HepG2 (cell line): Measurements from ENCODE around the gene CYP2A6. TPM values are rescaled to one million over a fixed set of nuclear protein-coding genes. Genes with fewer than 3 reads are reported as not detected.

ENCODE experiments used
- ATAC-seq: fragments of 200-7000 bp; cut with Tn5 transposase; 3 replicates; pipeline ENCODE4 v1.9.1; 2020; ENCODE audit warnings: mild to moderate bottlenecking, moderate library complexity
- BruUV-seq: library from RNA; stranded (reverse); fragments of 400-500 nt; replicated peaks from 2 replicates; lab custom pipeline; 2021; lab: Mats Ljungman, UMichigan
- CTCF ChIA-PET: fragments of 300-600 bp; formaldehyde crosslinking; extraction: SDS; loops from one replicate; lab custom pipeline; 2021; ENCODE audit warnings: low total read pairs, inconsistent platforms, low intra/inter-chr PET ratio; lab: Yijun Ruan, JAX
- POLR2A ChIA-PET: fragments of 350-600 bp; sonication (Branson Sonifier 250); formaldehyde crosslinking; loops from one replicate; lab custom pipeline; 2020; ENCODE audit warnings: antibody characterized with exemption, inconsistent platforms; lab: Yijun Ruan, JAX
- DNase-seq: peaks from one replicate; pipeline ENCODE4 v3.0.0-alpha.2; 2015; ENCODE audit warnings: low spot score
- FAIRE-seq: peaks from 3 replicates; lab custom pipeline; 2011; peaks lifted over from hg19 to GRCh38; lab: Jason Lieb, UNC
- H2AFZ ChIP-seq: one replicate; pipeline ENCODE4 v1.6.1; 2011; ENCODE audit warnings: low read length, inconsistent platforms
- H3K27ac ChIP-seq: fragments of 300-600 bp; 3 replicates; pipeline ENCODE4 v1.8.0; 2011; ENCODE audit warnings: mixed run types, mild to moderate bottlenecking, mixed read lengths, low read length, inconsistent platforms; ENCODE audit not compliant: insufficient read depth; ENCODE audit errors: extremely low read length
- H3K27me3 ChIP-seq, 2 experiments: fragments of 200-600 bp in 1 of 2; 2 replicates in 1 of 2; 3 replicates in 1 of 2; pipeline versions ENCODE4 v1.6.0 to v1.8.0; 2011; ENCODE audit warnings: low read length in 2 of 2, mild to moderate bottlenecking in 2 of 2, moderate library complexity in 2 of 2, inconsistent platforms in 1 of 2; ENCODE audit not compliant: insufficient read depth in 2 of 2, control insufficient read depth in 1 of 2
- H3K36me3 ChIP-seq, 2 experiments: fragments of 200-600 bp in 1 of 2; replicated peaks in 1 of 2; 2 replicates in 1 of 2; 3 replicates in 1 of 2; pipeline versions ENCODE4 v1.5.1 to v1.8.0; 2011; ENCODE audit warnings: low read length in 2 of 2, inconsistent platforms in 1 of 2; ENCODE audit not compliant: insufficient read depth in 2 of 2, control insufficient read depth in 1 of 2
- H3K4me1 ChIP-seq: 2 replicates; pipeline ENCODE4 v1.5.1; 2012; ENCODE audit warnings: low read length, inconsistent platforms; ENCODE audit not compliant: insufficient read depth
- H3K4me2 ChIP-seq: 2 replicates; pipeline ENCODE4 v1.6.0; 2011; ENCODE audit warnings: low read depth, low read length, inconsistent platforms
- H3K4me3 ChIP-seq, 3 experiments: fragments of 200-600 bp in 1 of 3; sonication (generic), shearing (Covaris generic) in 1 of 3; replicated peaks in 1 of 3; 2 replicates each; pipeline ENCODE4 v1.5.1; 2011 to 2016; ENCODE audit warnings: low read length in 3 of 3, inconsistent platforms in 2 of 3, low read depth in 2 of 3, mild to moderate bottlenecking in 2 of 3, control low read depth in 1 of 3, mixed read lengths in 1 of 3; ENCODE audit not compliant: insufficient read depth in 1 of 3
- H3K79me2 ChIP-seq: one replicate; pipeline ENCODE4 v1.6.1; 2011; ENCODE audit warnings: low read length, inconsistent platforms; ENCODE audit not compliant: insufficient read depth
- H3K9ac ChIP-seq: 2 replicates; pipeline ENCODE4 v1.6.0; 2011; ENCODE audit warnings: mild to moderate bottlenecking, low read depth, low read length, inconsistent platforms; ENCODE audit not compliant: insufficient read depth
- H3K9me3 ChIP-seq: 2 replicates; pipeline ENCODE4 v1.5.1; 2012; ENCODE audit warnings: mild to moderate bottlenecking, low read length
- H4K20me1 ChIP-seq: 2 replicates; pipeline ENCODE4 v1.6.0; 2011; ENCODE audit warnings: inconsistent platforms, mild to moderate bottlenecking, low read length, moderate library complexity; ENCODE audit not compliant: insufficient read depth
- FLYWCH1 ChIP-seq: sonication (generic); formaldehyde crosslinking; IDR thresholded peaks from 2 replicates; pipeline ENCODE4 v1.8.1; 2023; ENCODE audit warnings: mild to moderate bottlenecking, missing genetic modification reagents
- MAZ ChIP-seq, 2 experiments: sonication (generic) in 1 of 2; formaldehyde crosslinking in 1 of 2; IDR thresholded peaks; 2 replicates each; pipeline versions ENCODE4 v1.5.0 to v1.6.1; 2012 to 2020; ENCODE audit warnings: low read depth in 2 of 2, mild to moderate bottlenecking in 2 of 2, borderline replicate concordance in 1 of 2, improper control_type of control experiment in 1 of 2, low read length in 1 of 2, missing genetic modification reagents in 1 of 2, moderate library complexity in 1 of 2
- ZBTB1 ChIP-seq: sonication (generic); formaldehyde crosslinking; IDR thresholded peaks from 2 replicates; pipeline ENCODE4 v1.4.0; 2020; ENCODE audit warnings: missing genetic modification reagents, borderline replicate concordance
- ZNF746 ChIP-seq: sonication (generic); formaldehyde crosslinking; IDR thresholded peaks from 2 replicates; pipeline ENCODE4 v1.8.0; 2022; ENCODE audit warnings: mild to moderate bottlenecking, missing genetic modification reagents
- WGBS: methylation state at CpG from one replicate; pipeline ENCODE4 v1.1.6; 2017; ENCODE audit warnings: low lambda C conversion rate; 5-methylcytosine and 5-hydroxymethylcytosine counted together
- in situ Hi-C: cut with HindIII; loops from 2 replicates; pipeline ENCODE4 v1.10.0; 2017; ENCODE audit warnings: low pct_unique_long_range_greater_than_20kb; ENCODE audit not compliant: extremely low pct_ligation_motif_present
- intact Hi-C: fragments of 100-400 bp; cut with micrococcal nuclease; formaldehyde crosslinking; loops from one replicate; pipeline ENCODE4 v1.10.0; 2022; ENCODE audit not compliant: unreplicated experiment
- polyA plus RNA-seq, 8 experiments: library from polyadenylated mRNA; depleted of rRNA in 3 of 8; stranded (reverse) in 7 of 8; unstranded in 1 of 8; fragments of >200 nt; fragmentation: Illumina TruSeq in 4 of 8; extraction: Trizol in 4 of 8; gene quantifications; 2 replicates each; pipeline versions ENCODE4 v1.2.1 to v1.2.3, GENCODE V29; 2011 to 2016; ENCODE audit warnings: low read depth in 4 of 8, missing spikeins in 1 of 8, mixed read lengths in 1 of 8; ENCODE audit not compliant: insufficient read depth in 1 of 8
- total RNA-seq, 5 experiments: library from RNA; depleted of rRNA; stranded (reverse); fragments of >200 nt; fragmentation: Illumina TruSeq; extraction: Trizol; gene quantifications; 2 replicates each; pipeline ENCODE4 v1.2.3, GENCODE V29; 2016; ENCODE audit warnings: low read depth in 1 of 5
- TF ChIP-seq, protein P1 (sequence below), 2 experiments: sonication (generic) in 1 of 2; formaldehyde crosslinking in 1 of 2; IDR thresholded peaks; 2 replicates each; pipeline versions ENCODE4 v1.4.0 to v1.6.1; 2016 to 2020; ENCODE audit warnings: borderline replicate concordance in 1 of 2, low read depth in 1 of 2, mild to moderate bottlenecking in 1 of 2, missing genetic modification reagents in 1 of 2
- TF ChIP-seq, protein P2 (sequence below): sonication (generic); formaldehyde crosslinking; IDR thresholded peaks from 2 replicates; pipeline ENCODE4 v1.4.0; 2020; ENCODE audit warnings: missing genetic modification reagents, borderline replicate concordance
- TF ChIP-seq, protein P3 (sequence below): sonication (generic); formaldehyde crosslinking; IDR thresholded peaks from 2 replicates; pipeline ENCODE4 v1.5.1; 2020; ENCODE audit warnings: missing genetic modification reagents, mild to moderate bottlenecking, borderline replicate concordance

CYP2A6 gene
- total and polyA plus RNA-seq, 2 of the 13 experiments (the other 11 are each of a cell fraction or from before 2014, with no cell fraction given), result not detected

GRCh38 chr19:40893112-40893511, 42.9 kb upstream of the CYP2A6 start (continued):
- TF ChIP-seq, protein P1, sequence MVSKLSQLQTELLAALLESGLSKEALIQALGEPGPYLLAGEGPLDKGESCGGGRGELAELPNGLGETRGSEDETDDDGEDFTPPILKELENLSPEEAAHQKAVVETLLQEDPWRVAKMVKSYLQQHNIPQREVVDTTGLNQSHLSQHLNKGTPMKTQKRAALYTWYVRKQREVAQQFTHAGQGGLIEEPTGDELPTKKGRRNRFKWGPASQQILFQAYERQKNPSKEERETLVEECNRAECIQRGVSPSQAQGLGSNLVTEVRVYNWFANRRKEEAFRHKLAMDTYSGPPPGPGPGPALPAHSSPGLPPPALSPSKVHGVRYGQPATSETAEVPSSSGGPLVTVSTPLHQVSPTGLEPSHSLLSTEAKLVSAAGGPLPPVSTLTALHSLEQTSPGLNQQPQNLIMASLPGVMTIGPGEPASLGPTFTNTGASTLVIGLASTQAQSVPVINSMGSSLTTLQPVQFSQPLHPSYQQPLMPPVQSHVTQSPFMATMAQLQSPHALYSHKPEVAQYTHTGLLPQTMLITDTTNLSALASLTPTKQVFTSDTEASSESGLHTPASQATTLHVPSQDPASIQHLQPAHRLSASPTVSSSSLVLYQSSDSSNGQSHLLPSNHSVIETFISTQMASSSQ (IDR thresholded peaks at IDR 0.05; ENCODE audit: low read depth), result no peak
- TF ChIP-seq, protein P1 (CRISPR knock-in tag; IDR thresholded peaks at IDR 0.05; ENCODE audit: borderline replicate concordance), result no peak
- TF ChIP-seq ZBTB1 (CRISPR knock-in tag), result no peak
- TF ChIP-seq FLYWCH1, result no peak

DNA sequence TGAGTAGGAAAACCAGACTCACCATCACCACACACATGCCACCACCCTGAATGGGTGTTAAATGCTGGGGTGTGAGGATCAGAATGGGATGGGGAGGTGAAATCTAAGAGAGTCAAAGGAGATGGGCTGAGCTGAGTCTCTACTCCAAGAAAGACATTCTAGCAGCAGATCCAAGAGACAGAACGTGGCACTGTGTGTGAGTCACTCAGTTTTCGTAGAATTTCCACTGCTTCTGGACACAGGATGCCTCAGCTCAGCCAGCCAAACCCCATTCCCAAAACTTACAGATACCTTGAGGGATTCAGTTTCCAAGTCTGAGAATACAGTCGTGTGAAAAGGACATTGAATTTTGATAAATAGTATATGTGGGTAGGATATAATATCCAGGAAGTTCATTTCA, 39.1 kb upstream of the CYP2A6 start:
- H4K20me1 ChIP-seq, result no peaks in the 10 kb centered on the region
- peaks cover 3 to 20% of the 10 kb centered on the region in 2 experiments; a peak in 3 of 5 replicates for H3K27me3 ChIP-seq
- no TSS peak for BruUV-seq
- no peaks in the 10 kb centered on the region for H3K79me2 ChIP-seq
- no peak overlapping the region for H3K4me3 ChIP-seq
- intact Hi-C loops, result no loop called here
- H3K4me2 ChIP-seq, result no peak overlapping the region
- TF ChIP-seq, protein P2, sequence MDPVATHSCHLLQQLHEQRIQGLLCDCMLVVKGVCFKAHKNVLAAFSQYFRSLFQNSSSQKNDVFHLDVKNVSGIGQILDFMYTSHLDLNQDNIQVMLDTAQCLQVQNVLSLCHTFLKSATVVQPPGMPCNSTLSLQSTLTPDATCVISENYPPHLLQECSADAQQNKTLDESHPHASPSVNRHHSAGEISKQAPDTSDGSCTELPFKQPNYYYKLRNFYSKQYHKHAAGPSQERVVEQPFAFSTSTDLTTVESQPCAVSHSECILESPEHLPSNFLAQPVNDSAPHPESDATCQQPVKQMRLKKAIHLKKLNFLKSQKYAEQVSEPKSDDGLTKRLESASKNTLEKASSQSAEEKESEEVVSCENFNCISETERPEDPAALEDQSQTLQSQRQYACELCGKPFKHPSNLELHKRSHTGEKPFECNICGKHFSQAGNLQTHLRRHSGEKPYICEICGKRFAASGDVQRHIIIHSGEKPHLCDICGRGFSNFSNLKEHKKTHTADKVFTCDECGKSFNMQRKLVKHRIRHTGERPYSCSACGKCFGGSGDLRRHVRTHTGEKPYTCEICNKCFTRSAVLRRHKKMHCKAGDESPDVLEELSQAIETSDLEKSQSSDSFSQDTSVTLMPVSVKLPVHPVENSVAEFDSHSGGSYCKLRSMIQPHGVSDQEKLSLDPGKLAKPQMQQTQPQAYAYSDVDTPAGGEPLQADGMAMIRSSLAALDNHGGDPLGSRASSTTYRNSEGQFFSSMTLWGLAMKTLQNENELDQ (CRISPR knock-in tag), result no peak
- TF ChIP-seq MAZ (IDR thresholded peaks at IDR 0.05; ENCODE audit: borderline replicate concordance, low read depth, low read length) (no peak), MAZ (CRISPR knock-in tag; IDR thresholded peaks at IDR 0.05; ENCODE audit: low read depth) (no peak), ZNF746 (CRISPR knock-in tag) (no peak)
- TF ChIP-seq, protein P3, sequence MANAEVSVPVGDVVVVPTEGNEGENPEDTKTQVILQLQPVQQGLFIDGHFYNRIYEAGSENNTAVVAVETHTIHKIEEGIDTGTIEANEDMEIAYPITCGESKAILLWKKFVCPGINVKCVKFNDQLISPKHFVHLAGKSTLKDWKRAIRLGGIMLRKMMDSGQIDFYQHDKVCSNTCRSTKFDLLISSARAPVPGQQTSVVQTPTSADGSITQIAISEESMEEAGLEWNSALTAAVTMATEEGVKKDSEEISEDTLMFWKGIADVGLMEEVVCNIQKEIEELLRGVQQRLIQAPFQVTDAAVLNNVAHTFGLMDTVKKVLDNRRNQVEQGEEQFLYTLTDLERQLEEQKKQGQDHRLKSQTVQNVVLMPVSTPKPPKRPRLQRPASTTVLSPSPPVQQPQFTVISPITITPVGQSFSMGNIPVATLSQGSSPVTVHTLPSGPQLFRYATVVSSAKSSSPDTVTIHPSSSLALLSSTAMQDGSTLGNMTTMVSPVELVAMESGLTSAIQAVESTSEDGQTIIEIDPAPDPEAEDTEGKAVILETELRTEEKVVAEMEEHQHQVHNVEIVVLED, result no peak
- H3K9ac ChIP-seq, result no peak overlapping the region
- no peaks in the 10 kb centered on the region for H3K36me3 ChIP-seq
- no peaks in the 10 kb centered on the region for H3K4me1 ChIP-seq
- no peak for FAIRE-seq
- in situ Hi-C loops, result no loop called here
- DNase-seq, result no peak
- no peak overlapping the region for H2AFZ ChIP-seq
- WGBS, result 2% methylated on average over 3 of the region's 3 CpGs
- H3K27ac ChIP-seq, result no peak overlapping the region
- no peak for ATAC-seq
- CTCF ChIA-PET, result no interaction called here
- H3K9me3 ChIP-seq, result no peaks in the 10 kb centered on the region
- POLR2A ChIA-PET, result no interaction called here
